Measurements from ENCODE around the gene IL3RA. TPM values are rescaled to one million over a fixed set of nuclear protein-coding genes. Genes with fewer than 3 reads are reported as not detected.

Gene IL3RA
- polyA plus RNA-seq, 1 donor (not counting 4 experiments of a cell fraction or from before 2014, with no cell fraction given) = not detected

DNA sequence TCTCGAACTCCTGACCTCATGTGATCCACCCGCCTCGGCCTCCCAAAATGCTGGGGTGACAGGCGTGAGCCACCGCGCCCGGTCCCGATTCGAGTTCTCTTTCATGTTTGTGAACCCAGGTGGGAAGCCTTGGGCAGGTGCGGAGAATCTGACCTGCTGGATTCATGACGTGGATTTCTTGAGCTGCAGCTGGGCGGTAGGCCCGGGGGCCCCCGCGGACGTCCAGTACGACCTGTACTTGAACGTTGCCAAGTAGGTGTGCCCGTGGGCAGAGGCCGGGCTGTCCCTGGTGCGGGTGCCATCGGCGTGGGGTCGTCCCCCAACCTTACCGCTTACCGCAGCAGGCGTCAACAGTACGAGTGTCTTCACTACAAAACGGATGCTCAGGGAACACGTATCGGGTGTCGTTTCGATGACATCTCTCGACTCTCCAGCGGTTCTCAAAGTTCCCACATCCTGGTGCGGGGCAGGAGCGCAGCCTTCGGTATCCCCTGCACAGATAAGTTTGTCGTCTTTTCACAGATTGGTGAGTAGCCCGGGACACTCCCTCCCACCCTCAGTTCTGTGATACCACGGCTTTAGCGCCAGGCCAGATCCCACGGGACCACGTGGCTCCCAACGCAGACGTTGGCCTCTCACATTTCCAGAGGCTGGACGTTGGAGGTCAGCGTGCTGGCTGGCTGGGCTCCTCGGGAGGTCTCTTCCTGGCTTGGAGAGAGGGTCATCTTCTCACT, 15.6 kb downstream of the IL3RA start:
- Histone ChIP-seq H4K20me1 (ENCODE audit: control insufficient read depth, extremely low read depth, insufficient read depth, low read length) (no peaks in the 10 kb centered on the region), H3K9ac (ENCODE audit: control insufficient read depth, extremely low read depth, insufficient read depth, low read length) (no peak overlapping the region), H3K4me2 (ENCODE audit: control insufficient read depth, extremely low read depth, insufficient read depth, low read depth, low read length) (no peak overlapping the region), H3K27me3 (ENCODE audit: control insufficient read depth, extremely low read depth, insufficient read depth, low read length) (no peaks in the 10 kb centered on the region), H3K36me3 (ENCODE audit: control insufficient read depth in 2 of 2, extremely low read depth in 1 of 2, insufficient read depth in 2 of 2, low read length in 2 of 2) (no peaks in the 10 kb centered on the region), H3K4me3 (ENCODE audit: control insufficient read depth in 2 of 3, extremely low read depth in 1 of 3, insufficient read depth in 2 of 3, low read depth in 1 of 3, low read length in 3 of 3) (no peak overlapping the region), H2AFZ (ENCODE audit: control insufficient read depth, low read length) (no peak overlapping the region), H3K4me1 (ENCODE audit: control insufficient read depth, extremely low read depth, insufficient read depth, low read length) (no peaks in the 10 kb centered on the region), H3K9me1 (ENCODE audit: control insufficient read depth, extremely low read depth, insufficient read depth, low read length) (no peaks in the 10 kb centered on the region), H3K9me3 (ENCODE audit: control insufficient read depth, low read depth, low read length) (no peaks in the 10 kb centered on the region), H3K79me2 (ENCODE audit: control insufficient read depth, insufficient read depth, low read length) (no peaks in the 10 kb centered on the region), H3K27ac (ENCODE audit: control insufficient read depth, insufficient read depth, low read length) (no peak overlapping the region)
- no peak for DNase-seq (ENCODE audit: low read depth, low spot score)
- FAIRE-seq = no peak
- no peak for TF ChIP-seq EZH2 (IDR thresholded peaks at IDR 0.05; ENCODE audit: low read length)
- TF ChIP-seq, protein P1, sequence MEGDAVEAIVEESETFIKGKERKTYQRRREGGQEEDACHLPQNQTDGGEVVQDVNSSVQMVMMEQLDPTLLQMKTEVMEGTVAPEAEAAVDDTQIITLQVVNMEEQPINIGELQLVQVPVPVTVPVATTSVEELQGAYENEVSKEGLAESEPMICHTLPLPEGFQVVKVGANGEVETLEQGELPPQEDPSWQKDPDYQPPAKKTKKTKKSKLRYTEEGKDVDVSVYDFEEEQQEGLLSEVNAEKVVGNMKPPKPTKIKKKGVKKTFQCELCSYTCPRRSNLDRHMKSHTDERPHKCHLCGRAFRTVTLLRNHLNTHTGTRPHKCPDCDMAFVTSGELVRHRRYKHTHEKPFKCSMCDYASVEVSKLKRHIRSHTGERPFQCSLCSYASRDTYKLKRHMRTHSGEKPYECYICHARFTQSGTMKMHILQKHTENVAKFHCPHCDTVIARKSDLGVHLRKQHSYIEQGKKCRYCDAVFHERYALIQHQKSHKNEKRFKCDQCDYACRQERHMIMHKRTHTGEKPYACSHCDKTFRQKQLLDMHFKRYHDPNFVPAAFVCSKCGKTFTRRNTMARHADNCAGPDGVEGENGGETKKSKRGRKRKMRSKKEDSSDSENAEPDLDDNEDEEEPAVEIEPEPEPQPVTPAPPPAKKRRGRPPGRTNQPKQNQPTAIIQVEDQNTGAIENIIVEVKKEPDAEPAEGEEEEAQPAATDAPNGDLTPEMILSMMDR (optimal IDR thresholded peaks at IDR 0.05 in 1 of 3, IDR thresholded peaks at IDR 0.05 in 1 of 3, conservative IDR thresholded peaks at IDR 0.05 in 1 of 3; ENCODE audit: extremely low read depth in 1 of 3, insufficient read depth in 2 of 3, low read length in 3 of 3) = no peak
- dilution Hi-C loops (cut with MboI; ENCODE audit: extremely low pct_ligation_motif_present, low sequenced_read_pairs) = no loop called here

DNA sequence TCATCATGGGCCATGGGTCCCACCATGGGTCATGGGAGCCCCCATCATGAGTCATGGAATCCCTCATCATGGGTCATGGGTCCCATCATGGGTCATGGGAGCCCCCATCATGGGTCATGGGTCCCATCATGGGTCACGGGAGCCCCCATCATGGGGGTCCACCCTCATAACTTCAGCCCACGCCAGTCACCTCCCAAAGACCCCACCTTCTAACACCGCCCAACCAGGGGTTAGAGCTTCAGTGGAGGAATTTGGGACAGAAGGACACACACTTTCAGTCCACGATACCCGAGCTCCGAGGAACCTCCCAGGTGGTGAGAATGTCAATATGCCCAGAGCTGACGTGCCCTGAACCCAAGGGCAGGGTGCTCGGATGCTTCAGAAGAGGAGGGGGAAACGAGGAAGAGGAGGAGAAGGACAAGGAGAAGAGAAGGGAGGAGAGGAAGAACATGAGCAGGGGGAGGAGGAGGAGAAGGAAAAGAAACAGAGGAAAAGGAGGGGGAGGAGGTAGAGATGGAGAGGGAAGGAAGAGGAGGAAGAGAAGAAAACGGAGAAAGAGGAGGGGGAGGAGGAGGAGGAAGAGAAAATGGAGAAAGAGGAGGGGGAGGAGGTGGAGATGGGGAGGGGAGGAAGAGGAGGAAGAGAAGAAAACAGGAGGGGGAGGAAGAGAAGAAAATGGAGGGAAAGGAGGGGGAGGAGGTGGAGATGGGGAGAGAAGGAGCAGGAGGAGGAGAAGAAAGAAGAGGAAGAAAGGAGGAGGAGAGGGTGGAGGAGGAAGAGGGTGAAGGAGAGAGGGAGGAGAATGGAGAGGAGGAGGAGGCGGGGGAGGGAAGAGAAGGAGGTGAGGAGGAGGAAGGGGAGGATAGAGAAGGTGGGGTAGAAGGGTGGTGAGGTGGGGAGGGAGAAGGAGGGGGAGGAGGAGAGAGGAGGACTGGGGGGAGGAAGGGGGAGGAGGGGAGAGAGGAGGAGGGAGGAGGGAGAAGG, 17.7 kb downstream of the IL3RA start:
- DNase-seq (ENCODE audit: low read depth, low spot score) = no peak
- H3K9me1 ChIP-seq (ENCODE audit: control insufficient read depth, extremely low read depth, insufficient read depth, low read length) = no peaks in the 10 kb centered on the region
- H3K4me3 ChIP-seq (ENCODE audit: control insufficient read depth in 2 of 3, extremely low read depth in 1 of 3, insufficient read depth in 2 of 3, low read depth in 1 of 3, low read length in 3 of 3) = no peak overlapping the region
- H3K4me2 ChIP-seq (ENCODE audit: control insufficient read depth, extremely low read depth, insufficient read depth, low read depth, low read length) = no peak overlapping the region
- H4K20me1 ChIP-seq (ENCODE audit: control insufficient read depth, extremely low read depth, insufficient read depth, low read length) = no peaks in the 10 kb centered on the region
- no peaks in the 10 kb centered on the region for H3K79me2 ChIP-seq (ENCODE audit: control insufficient read depth, insufficient read depth, low read length)
- dilution Hi-C loops (cut with MboI; ENCODE audit: extremely low pct_ligation_motif_present, low sequenced_read_pairs) = no loop called here
- H3K27ac ChIP-seq (ENCODE audit: control insufficient read depth, insufficient read depth, low read length) = no peak overlapping the region
- no peaks in the 10 kb centered on the region for H3K36me3 ChIP-seq (ENCODE audit: control insufficient read depth in 2 of 2, extremely low read depth in 1 of 2, insufficient read depth in 2 of 2, low read length in 2 of 2)
- no peaks in the 10 kb centered on the region for H3K4me1 ChIP-seq (ENCODE audit: control insufficient read depth, extremely low read depth, insufficient read depth, low read length)
- TF ChIP-seq EZH2 (IDR thresholded peaks at IDR 0.05; ENCODE audit: low read length) = no peak
- TF ChIP-seq, protein P1 (optimal IDR thresholded peaks at IDR 0.05 in 1 of 3, IDR thresholded peaks at IDR 0.05 in 1 of 3, conservative IDR thresholded peaks at IDR 0.05 in 1 of 3; ENCODE audit: extremely low read depth in 1 of 3, insufficient read depth in 2 of 3, low read length in 3 of 3) = no peak
- FAIRE-seq = no peak
- no peak overlapping the region for H3K9ac ChIP-seq (ENCODE audit: control insufficient read depth, extremely low read depth, insufficient read depth, low read length)
- no peaks in the 10 kb centered on the region for H3K27me3 ChIP-seq (ENCODE audit: control insufficient read depth, extremely low read depth, insufficient read depth, low read length)
- H3K9me3 ChIP-seq (ENCODE audit: control insufficient read depth, low read depth, low read length) = no peaks in the 10 kb centered on the region
- no peak overlapping the region for H2AFZ ChIP-seq (ENCODE audit: control insufficient read depth, low read length)
